Measurements from ENCODE around the gene DMXL1.
A peak's percentile ranks its signal among the peaks of the same experiment; 100 is the strongest.

The DMXL1 gene

GRCh38 chr5:119243888-119244287, 173.0 kb downstream of the DMXL1 start:
- no peak for TF ChIP-seq CTCF (IDR thresholded peaks at IDR 0.05; ENCODE audit: low read depth, low read length, missing control alignments)
- H3K4me3 ChIP-seq (replicated peaks; ENCODE audit: low read depth, low read length): no peak overlapping the region
- no peak for DNase-seq (ENCODE audit: extremely low read depth, low read depth)

- no peak for TF ChIP-seq CTCF (IDR thresholded peaks at IDR 0.05; ENCODE audit: low read depth, low read length, missing control alignments)
- no peak for DNase-seq (ENCODE audit: extremely low read depth, low read depth)
- H3K4me3 ChIP-seq (replicated peaks; ENCODE audit: low read depth, low read length): no peak overlapping the region
These were observed 180.3 kb downstream of the DMXL1 start for GRCh38 chr5:119250946-119251901.

GRCh38 chr5:119255571-119256356, 184.9 kb downstream of the DMXL1 start:
- no peak for DNase-seq (ENCODE audit: extremely low read depth, low read depth)
- TF ChIP-seq CTCF (IDR thresholded peaks at IDR 0.05; ENCODE audit: low read depth, low read length, missing control alignments): peak; percentile 30
- no peak overlapping the region for H3K4me3 ChIP-seq (replicated peaks; ENCODE audit: low read depth, low read length)

- no peak for DNase-seq (ENCODE audit: extremely low read depth, low read depth)
- TF ChIP-seq CTCF (IDR thresholded peaks at IDR 0.05; ENCODE audit: low read depth, low read length, missing control alignments): no peak
- H3K4me3 ChIP-seq (replicated peaks; ENCODE audit: low read depth, low read length): no peak overlapping the region
These were observed 186.7 kb downstream of the DMXL1 start for GRCh38 chr5:119257613-119258012.

DNA sequence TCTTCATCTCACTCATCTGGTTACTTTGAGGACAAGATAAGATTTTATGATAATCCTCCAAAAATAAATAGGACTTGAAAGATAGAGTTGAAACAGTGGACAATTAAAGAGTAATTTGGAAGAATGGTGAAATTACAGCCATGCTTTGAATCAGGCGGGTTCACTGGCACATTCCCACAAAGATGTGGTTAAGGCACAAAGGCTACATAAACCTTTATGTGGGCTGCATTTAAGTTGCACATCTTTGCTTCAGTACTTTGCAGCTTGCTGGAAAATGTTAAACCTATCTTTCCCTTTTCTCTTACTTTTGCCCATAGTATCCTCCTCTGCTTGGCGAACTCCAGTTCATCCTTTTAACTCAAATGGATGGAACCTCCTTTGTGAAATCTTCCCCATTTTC, 192.8 kb downstream of the DMXL1 start:
- no peak for TF ChIP-seq CTCF (IDR thresholded peaks at IDR 0.05; ENCODE audit: low read depth, low read length, missing control alignments)
- no peak for DNase-seq (ENCODE audit: extremely low read depth, low read depth)
- no peak overlapping the region for H3K4me3 ChIP-seq (replicated peaks; ENCODE audit: low read depth, low read length)

- no peak for TF ChIP-seq CTCF (IDR thresholded peaks at IDR 0.05; ENCODE audit: low read depth, low read length, missing control alignments)
- no peak overlapping the region for H3K4me3 ChIP-seq (replicated peaks; ENCODE audit: low read depth, low read length)
- no peak for DNase-seq (ENCODE audit: extremely low read depth, low read depth)
These were observed 193.3 kb downstream of the DMXL1 start for GRCh38 chr5:119264186-119264585.
